Dermis blood vessel endothelial cell (primary cell): ENCODE data around the gene CTDP1. TPM values are rescaled to one million over a fixed set of nuclear protein-coding genes. Genes with fewer than 3 reads are reported as not detected.
"Not testable (repeated sequence)": the region's sequence is repeated elsewhere in the genome, so short reads cannot be mapped to it uniquely, and the experiment has no call there.

Experiments used
- DNase-seq: peaks from one replicate; pipeline ENCODE4 v3.0.0; 2010
- total RNA-seq: library from RNA; depleted of rRNA; stranded (reverse); fragments of >200 nt; gene quantifications from 2 replicates; pipeline ENCODE4 v1.2.3, GENCODE V29; 2014

CTDP1 gene
- total RNA-seq, 1 donor from 2014 or later, result 31.1 TPM

DNA sequence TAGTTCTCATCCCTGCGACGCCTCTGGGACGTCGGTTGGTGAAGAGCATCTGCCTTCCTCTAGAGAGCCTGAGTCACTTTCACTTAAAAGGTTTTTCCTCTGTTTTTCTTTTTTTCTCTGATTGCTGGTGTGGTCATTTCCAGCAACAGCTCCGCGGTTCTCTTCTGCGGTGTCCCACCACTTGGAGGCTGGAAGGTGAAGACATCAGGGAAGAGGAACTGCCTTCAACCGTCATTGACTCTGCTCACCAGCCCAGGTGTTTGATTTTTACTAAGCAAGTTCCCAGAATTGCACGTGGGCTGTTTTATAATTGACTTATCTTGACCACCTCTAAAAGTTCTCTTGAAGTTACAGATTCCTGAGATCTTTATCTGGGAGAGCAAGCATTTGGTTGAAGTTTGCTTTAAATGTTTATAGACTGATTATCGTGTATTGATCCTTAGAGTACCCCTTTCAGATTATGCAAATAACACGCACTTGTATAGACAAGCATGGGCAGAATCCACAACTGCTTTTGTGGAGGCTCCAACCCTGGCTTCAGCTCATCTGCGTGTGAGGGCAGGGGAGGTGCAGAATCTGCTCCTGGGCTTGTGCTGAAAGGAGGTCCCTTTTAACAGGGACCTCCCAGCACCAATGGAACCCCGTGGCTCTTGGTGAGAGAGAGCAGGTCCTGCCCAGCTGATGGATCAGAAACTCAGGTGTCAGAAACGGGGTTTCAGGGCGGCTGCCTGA lies 3.5 kb downstream of the CTDP1 start:
- DNase-seq, result no peak

DNA sequence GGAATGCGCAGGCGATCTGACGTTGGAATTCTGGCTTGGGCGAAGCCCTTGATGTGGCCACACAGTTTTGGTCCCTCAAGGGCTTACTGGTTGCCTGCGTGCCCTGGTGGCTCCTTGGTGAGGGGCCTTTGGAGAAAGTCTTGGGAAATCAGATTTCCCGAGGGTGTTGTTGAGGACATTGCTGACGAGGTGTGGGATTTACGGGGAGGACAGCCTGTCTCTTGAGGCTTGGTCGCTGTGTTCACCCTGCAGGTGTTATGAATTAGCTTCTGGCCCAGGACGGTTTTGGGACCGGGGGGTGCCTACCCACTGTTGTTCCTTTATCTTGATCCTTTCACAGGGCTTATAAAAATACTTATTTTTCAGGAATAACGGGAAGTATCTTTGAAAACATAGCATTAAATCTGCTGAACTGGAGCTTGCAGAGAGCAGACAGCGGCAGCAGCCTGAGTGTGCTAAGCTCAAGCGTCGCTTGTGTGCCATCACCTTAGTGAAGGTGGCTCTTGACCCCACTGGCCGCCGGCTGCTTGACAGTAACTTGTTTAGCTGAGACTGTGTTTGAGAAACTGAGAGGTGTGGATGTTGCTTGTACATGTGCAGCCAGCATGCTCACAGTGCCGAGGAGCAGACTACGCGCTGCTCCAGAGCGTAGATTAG lies 4.2 kb downstream of the CTDP1 start:
- DNase-seq, result no peak

DNA sequence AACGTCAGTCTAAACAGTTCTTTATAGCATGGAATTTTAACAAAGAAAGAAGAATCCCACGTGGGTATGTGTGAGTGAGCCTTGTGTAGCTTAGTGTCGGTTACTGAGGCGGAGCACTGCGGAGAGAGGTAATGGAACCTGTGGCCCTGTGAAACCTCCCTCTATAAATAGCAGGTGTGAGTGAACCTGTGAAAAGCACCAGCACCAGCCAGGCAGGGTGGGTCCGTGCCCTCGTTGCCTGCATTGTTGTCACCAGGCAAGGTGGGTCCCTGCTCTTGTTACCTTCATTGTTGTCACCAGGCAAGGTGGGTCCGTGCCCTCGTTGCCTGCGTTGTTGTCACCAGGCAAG lies 4.7 kb downstream of the CTDP1 start:
- DNase-seq, result no peak

DNA sequence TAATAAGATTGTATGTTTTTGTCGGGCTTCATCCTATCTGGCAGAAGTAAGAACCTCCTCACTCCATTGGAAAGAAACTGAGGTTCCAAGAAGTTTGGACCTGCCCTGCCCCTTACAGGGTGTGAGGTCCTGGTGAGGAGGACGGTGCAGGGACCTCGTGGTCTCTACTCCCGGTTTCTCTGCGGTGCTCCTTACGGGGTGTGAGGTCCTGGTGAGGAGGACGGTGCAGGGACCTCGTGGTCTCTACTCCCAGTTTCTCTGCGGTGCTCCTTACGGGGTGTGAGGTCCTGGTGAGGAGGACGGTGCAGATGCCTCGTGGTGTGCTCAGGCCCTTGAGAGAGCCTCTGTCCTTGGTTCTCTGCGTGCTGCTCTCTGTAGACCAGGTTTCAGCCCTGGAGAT lies 5.2 kb downstream of the CTDP1 start:
- no peak for DNase-seq

DNA sequence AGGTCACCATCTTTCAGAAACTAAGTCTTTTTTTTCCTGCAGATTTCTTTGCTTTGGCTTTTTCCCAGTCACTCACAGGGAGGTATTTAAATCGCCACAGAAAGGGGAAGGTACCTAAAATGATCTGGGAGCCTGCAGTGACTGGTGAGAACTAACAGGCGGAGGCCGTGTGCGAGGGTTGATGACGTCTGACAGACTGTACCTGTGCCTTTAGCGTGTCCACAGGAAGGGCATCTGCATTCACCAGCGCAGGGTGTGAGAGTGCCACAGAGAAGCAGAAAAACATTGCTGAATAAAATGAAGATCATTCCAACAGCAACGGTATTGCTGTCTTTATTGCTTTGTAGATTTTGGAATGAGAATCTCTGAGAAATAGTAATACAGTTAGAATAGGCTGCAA lies 5.7 kb downstream of the CTDP1 start:
- no peak for DNase-seq

DNA sequence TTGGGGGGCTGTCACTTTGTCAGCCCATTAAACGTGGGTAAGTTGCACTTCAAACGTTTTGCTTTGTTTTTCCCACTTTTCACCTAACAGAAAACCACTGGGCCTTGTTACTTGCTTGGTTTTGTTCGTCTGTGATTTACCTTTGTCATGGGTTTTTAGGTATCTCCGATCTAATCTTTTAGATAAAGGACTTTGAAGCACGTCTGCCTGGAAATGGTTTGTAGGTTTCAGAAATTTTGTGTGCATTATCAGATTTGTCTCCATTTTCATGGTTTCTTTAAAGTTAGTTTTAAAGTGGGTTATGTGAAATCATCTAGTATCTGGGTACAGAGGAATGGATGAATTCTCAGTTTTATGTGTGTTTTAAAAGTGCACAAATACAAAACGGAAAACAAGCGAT lies 6.4 kb downstream of the CTDP1 start:
- no peak for DNase-seq

DNA sequence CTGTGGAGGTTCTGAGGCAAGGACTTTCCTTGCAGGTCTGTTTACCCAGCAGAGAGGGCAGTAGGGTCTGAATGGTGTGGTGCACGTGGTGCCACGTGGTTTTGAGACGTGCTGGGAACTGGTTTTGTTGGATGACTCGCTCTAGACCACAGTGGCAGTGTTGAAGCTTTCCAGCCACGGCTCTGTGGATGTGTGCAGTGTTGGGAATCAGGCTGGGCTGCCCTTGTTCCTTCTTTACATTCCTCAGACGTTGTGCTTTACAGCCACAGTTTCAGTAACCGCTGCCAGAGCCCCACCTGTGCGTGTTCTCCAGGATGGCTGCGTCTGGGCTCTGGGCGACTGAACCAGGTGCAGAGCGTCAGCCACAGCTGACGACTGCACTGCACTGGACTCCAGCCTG lies 8.2 kb downstream of the CTDP1 start:
- no peak for DNase-seq

DNA sequence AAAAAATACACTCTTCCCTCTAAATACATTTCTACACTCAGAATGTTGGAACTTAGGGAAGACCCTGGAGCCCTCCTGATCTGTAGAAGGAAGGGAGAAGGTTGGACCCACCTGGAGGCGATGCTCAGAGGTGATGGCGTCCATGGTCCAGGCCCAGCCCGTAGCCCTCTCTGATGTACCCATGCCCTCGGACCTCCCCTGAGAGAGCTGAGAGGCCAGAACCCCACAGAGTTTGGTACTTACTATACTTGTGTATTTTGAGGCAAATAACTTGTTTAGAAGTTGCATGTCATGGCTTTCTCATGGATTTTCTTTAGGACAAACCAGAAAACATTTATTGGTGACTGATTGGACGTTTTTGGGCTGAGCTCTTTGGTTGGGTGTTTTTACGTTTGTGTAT lies 10.5 kb downstream of the CTDP1 start:
- no peak for DNase-seq

DNA sequence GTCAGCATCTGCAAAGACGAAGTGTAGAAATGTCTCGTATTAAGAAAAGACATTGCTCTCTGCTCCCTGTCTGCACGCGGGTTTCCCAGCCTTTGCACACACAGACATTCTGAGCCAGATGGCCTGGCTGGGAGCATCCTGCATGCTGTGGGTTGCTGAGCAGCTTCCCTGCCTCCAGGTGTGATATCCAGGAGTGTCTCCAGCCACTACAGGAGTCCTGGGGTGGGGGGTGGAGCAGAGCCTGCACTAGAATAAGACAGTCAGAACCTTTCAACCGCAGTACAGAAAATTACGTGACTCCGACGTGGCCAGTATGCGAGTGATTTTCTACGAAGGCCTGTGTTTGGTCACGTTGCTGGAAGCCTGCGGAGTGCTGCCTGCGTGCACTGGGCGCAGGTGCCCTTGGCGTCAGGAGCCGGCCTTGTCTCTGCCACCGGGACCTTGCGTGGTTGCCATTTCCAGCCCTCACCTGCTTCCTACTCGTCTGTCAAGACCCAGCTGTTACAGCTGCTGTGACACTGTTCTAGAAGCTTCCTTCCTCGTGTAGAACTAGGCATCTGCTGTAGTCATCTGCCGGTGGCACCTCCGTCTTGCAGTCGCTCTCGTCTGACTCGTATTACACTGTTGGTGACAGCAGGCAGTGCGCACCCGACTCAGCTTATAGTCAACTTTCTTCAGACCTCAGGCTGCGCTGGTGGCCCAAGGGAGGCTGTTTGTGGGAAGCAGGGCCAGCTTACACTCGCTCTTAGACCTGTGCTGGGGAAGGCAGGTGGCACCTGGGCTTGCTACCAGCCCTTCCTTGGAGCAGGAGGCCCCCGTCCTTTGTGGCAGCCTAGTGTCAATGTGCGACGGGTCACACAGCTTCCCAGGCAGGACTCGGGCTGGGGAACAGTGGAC lies 11.2 kb downstream of the CTDP1 start:
- DNase-seq, result no peak

DNA sequence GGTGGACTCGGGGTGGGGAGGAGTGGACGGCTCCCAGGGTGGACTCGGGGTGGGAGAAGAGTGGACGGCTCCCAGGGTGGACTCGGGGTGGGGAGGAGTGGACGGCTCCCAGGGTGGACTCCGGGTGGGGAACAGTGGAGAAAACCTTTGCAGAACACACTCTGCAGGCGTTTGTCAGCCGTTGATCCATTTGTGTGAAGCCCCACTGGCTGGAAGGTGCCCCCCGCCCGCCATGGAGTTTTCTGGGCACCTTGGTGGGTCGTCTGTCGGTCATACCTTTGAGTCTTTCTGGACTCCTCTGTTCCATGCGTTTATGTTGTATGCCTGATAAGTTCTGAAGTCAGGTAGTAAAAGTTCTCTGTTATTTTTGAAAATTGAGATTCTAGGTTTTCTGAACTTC lies 12.5 kb downstream of the CTDP1 start:
- DNase-seq, result no peak

DNA sequence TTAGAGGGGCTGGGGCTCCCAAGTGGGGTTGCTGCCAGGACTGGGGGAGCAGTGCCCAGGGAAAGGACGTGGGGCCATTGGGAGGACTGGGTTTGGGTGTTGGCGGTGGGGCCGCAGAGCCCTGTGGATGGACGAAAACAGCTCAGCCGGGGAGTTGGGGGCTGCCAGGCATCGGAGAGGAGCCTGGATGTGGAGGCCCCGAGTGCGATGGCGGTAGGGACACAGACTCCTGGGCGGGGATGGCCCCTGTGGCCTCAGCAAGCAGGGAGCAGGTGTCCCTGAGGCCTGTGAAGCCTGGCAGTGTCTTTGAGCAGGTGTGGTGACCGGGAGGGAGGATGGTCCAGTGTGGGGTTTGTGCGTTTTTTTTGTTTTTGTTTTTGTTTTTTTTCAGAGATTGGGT lies 13.3 kb downstream of the CTDP1 start:
- DNase-seq, result no peak

DNA sequence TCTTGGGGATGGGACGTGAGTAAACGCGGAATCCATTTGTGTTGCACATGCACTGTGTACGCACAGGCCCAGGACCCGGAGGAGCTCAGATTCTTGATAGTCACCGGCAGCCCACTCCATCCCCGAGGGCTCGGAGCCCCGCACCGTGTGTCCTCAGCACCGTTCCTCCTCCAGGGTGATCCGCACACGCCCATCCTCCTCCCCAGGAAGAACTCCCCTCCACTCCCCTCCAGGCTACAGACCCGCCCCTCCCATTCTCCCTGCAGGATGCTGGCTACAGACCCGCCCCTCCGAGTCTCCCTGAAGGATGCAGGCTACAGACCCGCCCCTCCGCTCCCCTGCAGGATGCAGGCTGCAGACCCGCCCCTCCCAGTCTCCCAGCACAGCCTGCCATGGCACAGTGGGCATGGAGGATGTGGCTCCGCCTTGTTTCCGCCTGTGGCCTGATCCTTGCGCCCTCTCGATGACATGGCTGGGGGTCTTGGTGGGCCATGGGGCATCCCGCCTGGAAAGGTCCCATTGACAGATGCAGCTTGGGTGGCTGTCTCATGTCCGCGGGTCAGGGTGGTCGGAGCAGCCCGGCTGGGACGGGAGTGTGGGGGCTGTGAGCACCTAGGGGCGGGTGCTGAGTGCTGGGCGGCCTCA lies 14.1 kb downstream of the CTDP1 start:
- no peak for DNase-seq

DNA sequence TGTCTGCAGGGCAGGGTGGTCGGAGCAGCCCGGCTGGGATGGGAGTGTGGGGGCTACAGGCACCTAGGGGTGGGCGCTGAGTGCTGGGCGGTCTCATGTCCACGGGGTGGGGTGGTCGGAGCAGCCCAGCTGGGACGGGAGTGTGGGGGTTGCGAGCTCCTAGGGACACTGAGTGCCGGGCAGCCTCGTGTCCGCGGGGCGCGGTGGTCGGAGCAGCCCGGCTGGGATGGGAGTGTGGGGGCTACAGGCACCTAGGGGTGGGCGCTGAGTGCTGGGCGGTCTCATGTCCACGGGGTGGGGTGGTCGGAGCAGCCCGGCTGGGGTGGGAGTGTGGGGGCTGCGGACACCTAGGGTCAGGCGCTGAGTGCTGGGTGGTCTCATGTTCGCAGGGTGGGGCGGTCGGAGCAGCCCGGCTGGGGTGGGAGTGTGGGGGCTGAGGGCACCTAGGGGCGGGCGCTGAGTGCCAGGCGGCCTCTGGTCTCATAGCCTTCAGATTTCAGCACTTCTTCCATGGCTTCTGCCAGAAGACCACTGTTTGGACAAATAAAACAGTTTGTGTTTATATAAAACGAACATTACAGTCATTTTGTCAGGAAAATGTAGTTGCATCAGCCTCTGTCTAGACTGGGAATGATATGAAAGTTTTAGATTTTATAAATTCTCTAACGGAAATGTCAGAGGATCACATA lies 14.7 kb downstream of the CTDP1 start:
- not testable (repeated sequence) for DNase-seq

DNA sequence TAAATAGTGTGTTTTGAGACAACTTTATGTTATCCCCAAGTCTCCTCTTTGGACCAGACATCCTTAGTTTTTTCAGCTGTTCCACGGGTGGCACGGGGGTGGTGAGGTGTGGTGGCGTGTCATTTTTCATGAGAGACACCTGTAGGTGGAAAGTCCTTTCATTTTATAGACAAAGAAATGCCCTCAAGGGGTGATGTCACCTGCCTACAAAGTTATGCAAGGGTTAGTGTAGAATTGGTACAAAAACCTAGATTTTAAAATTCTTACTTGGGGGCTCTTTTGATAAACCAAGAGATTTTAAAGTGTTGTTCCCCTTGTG lies 15.3 kb downstream of the CTDP1 start:
- no peak for DNase-seq

DNA sequence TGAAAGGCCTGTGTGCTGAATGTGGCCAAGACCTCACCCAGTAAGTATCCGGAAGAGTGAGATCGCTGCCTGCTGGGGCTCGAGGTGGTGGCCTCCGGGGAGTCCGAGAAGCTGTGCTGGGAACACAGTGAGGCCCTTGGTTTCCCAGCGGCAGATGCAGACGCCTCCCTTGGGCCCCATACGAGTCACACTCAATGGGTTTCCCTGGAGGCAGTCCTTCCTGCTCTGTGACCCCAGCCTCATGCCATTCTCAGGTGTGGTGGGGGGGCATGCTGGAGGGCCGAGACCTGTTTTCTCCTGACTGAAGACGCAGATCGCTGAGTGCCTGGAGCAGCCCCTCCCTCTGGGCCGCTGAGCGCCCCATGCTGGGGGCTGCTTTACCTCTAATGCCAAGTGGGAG lies 15.7 kb downstream of the CTDP1 start:
- DNase-seq, result no peak

DNA sequence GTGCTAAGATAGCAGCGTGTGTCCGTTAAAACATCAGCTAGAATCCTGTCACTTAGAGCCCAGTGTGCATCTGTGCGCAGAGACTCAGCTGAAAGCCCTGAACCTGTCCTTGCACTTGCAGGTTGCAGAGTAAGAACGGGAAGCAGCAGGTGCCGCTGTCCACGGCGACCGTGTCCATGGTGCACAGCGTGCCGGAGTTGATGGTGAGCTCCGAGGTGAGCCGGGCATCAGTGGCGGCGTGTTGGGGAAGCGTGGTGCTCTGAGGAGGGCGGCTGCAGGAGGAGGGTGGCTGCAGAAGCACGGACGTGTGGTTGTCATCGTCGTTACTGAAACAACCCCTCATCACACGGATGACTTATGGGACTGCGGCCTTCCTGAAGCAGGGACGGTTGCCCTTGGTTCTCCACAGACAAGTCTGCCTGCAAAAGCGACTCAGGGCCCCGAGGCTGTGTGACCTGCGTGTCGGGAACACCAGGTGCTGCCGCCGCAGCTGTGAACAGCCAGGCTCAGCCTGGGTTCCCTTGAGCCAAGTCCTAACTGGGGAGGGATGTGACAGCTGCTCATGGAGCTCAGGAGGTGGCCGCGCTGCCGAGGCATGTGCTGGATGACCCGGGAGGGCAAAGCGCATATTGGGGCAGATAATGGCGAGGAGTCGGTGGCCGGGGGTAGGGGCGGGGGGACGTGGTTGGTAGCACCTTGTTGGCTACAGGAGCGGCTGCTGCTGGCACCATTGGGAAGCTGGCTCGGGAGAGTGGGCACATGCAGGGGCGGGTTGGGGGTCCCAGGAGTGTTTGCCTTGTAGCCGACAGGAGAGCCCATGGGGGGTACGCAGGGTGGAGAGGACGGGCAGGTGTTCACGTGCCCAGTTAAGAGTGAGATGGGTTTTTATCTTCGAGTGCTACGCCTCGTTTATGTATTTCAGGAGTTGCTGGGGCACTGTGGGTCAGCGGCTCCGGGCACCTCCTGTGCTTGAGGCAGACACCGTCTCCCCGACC lies 16.6 kb downstream of the CTDP1 start:
- no peak for DNase-seq

DNA sequence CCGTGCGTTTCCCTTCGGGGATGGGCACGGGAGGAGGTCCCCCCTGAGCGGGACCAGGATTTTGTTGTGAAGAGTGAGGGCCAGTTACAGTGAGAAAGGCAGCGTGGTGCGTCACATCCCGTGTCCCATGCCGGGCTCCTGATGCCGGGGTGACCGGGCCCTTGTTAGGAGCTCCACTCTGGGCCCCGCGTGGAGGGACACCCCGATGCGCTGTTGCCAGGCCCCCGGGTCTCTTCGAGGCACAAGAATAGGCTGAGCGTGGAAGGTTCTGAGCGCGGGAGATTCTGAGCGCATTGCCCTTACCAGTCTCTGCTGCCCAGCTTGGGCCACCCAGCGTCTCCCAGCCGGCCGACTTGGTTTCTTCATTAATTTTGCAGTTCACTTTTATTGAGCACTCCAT lies 17.6 kb downstream of the CTDP1 start:
- DNase-seq, result no peak

DNA sequence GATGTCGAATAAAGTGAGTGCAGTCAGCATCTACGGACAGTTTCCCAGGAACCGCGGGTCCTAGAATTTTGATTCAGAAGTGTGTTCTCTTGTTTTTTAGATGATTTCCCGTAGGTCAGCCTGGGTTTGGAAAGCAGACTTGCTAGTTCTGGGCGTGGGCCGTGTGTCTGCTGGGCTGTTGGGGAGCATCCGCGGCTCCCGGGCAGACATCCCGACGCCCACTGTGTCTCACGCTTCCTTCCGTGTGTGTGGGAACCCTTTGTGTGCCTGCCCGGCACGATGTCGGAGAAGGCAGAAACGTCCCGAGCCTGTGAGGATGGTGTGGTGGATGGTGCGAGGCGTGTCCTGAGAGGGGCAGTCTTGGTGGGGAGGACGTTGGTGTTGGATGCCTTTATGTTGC lies 18.4 kb downstream of the CTDP1 start:
- DNase-seq, result no peak

DNA sequence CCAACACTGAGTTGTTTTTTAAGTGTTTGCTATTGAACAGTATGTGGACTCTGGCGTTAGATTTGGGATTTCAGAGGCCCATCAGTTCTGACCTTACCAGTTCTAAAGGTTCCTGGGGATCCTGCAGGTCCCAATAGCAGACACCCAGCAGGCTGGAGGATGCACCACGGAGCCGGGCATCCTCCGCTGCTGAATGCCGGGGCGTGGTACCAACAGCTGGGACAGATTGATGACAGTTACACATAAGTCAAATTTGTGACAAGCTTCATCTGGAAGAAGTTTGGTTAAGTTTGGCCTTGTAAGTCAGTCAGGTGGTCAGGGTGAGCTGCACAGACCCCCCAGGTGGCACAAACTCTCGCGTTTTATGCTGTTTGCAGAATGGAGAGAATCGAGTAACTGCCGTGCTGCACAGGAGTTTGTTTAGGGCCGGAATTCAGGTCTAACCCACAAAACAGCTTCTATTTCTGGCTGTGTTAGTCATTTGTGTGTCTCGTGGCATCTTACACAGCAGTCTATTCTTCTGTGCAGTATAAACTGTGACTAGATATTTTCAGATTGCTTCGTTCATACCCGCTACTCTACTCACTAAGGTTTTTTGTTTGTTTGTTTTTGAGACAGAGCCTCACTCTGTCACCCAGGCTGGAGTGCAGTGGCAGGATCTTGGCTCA lies 19.2 kb downstream of the CTDP1 start:
- DNase-seq, result no peak

DNA sequence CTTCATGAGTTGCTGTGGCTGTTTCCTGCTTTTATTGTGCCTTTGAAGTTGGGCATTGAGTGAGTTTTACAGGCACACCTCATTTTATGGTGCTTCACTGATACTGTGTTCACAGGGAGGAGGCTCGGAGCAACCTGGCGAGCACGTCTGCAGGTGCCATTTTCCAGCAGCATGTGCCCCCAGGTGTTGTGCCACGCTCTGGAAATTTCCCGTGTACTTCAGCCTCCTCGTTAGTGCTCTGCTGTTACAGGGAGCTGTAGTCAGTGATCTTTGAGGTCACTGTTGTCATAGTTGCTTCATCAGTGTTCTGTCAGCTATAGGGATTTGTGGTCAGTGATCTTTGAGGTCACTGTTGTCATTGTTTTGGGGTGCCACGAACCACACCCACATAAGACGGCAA lies 20.1 kb downstream of the CTDP1 start:
- DNase-seq, result no peak

DNA sequence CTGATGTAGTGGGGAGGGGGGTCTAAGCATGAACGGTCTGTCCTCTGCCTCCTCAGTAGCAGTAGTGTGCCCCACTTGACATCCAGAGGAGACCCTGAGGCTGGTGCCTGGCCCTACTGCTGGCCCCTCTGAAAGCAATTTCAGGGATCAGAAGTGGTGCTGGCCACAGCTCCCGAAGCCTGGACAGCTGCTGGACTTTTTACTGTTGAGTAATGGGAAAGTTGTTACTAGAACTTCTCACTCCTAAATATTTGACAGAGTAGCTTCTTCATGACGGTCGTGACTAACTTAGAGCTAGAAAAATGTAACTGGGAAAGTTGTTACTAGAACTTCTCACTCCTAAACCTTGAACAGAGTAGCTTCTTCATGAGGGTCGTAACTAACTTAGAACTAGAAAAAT lies 23.3 kb downstream of the CTDP1 start:
- no peak for DNase-seq
